T-helper 9 cell (primary cell): Measurements from ENCODE around the gene MARS1.

Source experiments
- DNase-seq: peaks from one replicate; pipeline ENCODE4 v3.0.0-alpha.2; 2020

The MARS1 gene

DNA sequence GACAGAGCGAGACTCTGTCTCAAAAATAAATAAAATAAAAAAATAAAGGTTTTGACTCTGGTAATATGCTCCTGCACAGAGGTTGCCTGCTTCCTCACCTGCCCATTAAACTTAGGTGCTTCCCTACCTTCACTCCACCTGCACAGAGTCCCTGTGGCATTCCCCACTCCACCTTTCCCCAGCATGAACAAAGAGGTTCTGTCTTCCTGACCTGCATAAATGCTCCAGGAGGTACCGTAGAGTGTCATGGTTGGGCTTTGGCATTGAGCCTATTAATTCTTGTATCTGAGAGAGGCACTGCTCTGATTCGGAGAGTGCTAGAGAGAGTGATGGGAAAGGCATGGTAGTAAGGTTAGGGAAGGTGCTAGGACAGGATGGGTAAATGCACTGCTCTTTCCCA, 14.5 kb upstream of the MARS1 start:
- DNase-seq, result no peak

DNA sequence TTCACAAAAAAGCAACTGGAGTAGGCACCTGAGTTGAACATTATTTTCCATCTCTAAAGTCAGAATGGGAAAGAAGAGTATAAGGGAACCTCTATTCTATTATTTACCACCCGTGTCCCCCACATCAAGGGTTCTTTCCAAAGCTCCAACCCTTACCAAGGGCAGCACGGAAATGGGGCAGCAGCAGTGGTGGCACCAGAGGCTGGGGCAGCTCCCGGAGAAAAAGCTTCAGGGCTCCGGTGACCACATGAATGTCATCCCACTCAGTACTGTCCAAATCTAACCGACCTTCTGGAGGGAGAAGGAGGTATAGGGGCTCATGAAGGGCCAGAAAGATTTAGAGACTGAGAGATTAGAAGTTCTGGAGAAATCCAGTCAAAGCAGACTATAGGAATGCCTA, 14.0 kb upstream of the MARS1 start:
- no peak for DNase-seq

DNA sequence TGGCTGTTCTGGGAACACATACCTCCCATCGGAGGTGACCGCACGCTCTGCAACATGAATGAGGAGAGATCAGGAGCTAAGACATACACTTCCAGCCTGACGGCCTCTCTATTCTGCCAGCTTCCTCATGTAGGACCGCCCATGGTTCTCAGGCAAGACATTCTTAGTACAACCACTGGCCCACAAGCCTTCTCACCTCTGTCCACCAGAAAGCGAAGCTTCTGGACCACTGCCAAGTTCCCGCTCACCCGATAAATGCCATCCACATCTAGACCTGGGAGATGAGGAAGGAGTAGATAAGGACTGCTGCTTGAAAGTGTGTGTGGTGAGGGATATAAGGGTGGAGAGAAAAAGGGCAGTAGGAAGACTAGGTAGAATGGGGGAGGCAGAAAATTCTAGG, 13.4 kb upstream of the MARS1 start:
- no peak for DNase-seq

DNA sequence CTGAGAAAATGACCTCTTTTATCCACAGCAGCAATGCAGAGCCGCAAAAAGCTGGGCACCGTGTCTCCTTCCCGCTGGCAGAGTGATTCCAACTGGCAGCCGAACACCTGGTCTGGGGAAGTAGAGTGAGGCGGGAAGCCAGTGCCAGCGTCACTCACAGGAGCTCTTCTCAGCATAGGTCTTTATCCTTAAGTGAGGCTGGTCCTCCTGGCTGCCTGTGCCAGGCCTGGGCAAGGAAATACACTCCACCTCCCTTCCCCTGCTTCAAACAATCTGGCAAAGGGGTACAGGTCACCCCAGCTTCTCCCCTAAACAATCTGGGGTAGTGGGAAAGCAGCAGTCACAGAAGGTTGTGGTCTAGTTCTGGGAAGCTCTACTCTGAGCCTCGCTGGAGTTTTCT, 13.0 kb upstream of the MARS1 start:
- no peak for DNase-seq

DNA sequence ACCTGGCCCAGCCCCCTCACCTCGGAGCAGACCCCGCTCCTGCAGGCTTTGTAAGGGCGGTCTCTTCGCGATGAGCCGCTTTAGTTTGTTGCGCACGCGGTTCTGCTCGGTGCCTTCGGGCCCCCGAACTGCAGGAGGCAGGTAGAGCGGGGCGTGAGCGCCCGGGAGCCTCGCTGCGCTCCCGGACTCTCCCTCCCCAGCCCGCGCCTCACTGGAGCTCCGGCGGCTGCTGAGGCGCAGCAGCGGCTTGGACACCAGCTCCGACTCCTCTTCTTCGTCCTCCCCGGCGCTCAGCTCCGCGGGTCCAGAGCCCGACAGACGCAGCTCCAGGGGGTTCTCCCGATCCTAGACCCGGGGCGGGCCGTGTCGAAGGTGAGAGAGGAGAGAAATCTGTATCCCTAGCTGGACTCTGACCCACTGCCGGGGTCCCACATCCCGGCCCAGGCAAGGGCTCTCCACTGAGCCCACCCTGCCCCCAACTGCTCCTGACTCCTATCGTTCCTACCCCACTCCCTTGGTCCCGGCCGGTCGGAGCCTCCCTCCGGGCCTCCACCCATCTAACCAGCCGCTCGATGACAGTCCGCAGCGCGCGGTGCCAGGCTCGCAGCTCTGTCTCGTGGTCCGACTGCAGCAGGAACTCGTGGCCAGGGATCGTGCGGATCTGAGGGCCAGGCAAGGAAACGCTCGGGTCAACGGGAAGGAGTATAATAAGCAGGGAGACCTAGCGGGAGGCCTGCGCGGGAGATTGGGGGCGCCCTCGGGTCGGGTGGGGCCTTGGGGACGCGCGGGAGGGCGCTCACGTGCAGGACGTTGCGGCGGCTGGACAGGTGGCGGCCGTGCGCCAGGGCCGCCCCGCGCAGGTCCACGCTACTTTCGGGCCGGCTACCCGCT, 12.4 kb upstream of the MARS1 start:
- DNase-seq, result no peak

DNA sequence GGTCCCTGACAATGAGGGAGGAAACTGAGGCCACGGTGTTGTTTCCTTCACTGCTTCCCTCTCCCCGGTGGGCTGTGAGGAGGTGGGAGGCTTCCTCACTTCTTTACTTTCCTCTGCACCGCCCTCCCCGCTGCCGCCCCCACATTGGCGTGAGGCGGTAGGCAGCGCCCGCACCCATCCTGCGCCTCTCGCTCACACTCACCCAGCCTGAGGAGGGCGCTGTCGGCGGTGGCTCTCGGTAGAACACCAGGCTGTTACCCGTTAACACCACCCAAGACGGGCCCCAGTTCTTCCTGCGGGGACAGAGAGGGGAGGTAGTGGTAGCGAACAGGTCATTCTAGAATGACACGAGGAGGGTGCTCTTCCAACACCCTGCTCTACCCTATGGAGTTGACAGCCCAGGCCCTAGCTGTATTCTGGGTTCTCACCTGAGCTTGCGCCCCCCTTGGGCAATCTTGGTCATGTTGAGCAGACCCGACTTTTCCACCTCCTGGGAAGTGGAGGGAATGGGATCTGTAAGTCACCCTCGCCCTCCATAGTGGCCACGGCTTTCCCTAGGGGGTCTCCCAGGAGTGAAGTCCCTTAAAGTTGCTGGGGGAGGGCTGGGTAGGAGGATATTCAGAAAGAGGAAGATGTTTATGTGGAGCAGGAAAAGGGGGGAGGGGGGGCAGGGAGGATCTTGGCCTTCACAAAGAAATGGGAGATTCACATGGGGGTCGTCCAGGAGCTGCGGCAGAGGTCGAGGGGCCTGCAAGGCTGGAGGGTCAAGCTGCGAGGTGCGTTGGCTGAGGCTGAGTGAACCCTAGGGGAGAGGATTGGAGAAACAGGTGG, 11.5 kb upstream of the MARS1 start:
- peak; percentile 44 for DNase-seq

DNA sequence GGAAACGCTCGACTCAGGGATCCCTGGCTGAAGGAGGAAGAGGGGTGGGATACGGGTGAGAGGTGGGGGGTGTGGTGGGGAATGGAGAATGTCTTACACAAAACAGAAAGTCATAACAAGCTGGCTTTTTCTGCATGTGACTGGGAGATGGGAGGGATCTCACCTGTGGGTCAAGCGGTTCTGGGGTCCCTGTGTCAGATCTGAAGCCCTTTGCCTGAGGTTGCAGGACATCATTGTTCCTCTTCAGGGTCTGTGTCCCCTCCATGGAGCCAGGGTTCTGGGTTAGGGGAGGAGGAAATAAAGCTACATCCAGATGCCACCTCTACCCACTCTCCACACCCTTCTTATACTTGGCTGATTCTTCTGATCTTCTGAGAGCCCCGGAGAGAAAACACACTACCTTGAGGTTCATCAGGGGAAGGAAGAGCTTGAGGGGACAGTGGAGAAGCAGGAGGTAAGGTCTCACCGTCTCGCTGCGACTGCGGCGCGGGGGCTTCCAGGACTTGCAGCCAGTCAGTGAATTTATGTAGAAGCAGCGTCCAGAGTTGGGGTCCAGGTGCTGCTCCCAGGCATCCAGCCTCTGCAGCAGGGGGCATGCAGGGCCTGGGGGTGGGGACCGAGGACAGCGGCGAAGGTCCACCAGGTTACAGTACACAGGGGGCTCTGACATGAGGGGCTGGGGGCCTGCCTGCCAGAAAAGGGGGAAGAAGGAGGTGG, 10.7 kb upstream of the MARS1 start:
- DNase-seq, result no peak

- DNase-seq, result peak; percentile 50
These were observed 9.9 kb upstream of the MARS1 start for GRCh38 chr12:57477710-57478681.

DNA sequence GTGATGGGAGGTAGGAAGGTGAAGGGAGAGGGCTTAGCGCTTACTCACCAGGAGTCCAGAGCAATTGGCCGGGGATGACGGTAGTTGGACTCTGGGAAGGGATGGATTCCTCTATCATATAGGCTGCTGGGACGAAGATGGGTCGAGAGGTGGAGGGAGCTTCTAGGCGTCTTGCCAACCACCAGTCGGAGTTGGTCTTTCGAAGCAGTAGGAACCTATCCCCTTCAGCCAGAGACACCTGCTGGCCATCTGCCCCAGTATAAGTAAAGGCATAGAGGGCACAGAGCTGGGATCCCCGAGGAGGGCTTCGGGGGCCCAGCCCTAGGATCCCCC, 8.9 kb upstream of the MARS1 start:
- DNase-seq, result no peak

DNA sequence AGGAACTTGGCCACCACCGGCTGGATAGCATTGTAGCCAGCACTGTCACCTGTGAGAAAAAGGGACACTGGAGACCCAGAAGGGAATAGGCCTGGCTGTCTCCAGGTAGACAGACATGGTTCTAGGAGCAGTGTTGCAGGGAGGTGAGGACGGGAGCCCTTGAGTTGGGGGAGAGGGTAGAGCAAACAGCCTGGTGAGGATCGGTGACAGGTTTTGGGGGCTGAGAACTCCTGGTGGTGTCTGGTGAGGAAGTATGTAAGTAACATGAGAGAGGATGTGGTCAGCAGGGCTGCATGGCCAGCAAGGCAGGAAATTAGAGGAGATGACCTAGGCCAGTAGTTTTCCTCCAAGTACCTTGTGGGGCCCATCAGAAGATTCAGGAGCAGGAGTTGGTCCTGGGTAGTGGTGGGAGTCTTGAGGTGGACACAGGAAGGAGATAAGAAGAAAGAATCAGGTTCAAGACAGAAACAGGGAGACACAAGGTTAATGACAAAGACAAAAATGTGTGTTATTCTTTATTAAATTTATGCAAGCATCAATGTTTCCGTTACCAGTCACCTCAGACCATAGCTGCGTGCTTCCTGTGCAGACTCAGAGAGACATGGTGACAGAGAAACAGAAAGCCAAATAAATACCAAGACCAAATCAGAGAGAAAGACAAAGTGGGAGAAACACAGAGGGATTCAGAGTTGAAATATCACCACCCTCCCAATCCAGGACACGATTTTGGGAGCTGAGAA, 8.3 kb upstream of the MARS1 start, which contains the start of gene ARHGAP9:
ARHGAP9 (minus strand) TSS at position 491 of the 740 bp plus-strand sequence; CDS start at position 31, 460 bp downstream.
- DNase-seq, result peak; percentile 43

- DNase-seq, result no peak
These were observed 6.2 kb upstream of the MARS1 start for GRCh38 chr12:57481671-57482070.

DNA sequence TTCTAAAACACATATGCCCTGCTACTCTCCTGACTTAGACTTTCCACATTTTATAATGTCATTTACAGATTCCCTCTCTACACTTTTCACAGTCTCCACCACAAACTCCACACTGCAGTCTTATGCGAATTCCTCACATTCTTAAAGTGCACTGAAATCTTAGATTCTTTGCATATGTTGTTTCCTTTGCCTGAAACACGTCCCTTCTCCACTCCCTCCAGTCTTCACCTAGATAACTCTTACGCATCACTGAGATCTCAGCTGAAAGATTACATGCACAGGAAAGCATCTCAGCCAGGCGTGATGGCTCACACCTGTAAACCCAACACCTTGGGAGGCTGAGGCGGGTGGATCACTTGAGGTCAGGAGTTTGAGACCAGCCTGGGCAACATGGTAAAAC, 4.4 kb upstream of the MARS1 start:
- no peak for DNase-seq

DNA sequence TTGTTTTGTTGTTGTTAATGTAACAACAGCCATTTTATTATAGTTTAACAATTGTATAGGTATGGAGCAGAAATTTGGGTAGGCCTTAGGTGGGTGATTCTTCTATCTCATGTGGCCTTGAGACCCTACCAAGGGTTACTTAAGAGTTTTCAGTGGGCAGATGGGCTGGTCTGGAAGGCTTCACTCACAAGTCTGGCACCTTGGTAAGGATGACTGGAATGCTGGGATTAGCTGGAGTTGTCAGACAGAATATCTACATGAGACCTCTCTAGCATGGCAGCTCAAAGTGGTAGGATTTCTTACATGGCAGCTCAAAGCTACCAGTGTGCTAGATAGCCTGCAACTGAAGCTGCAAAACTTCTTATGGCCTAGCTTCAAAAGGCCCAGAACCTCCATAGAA, 2.2 kb upstream of the MARS1 start:
- no peak for DNase-seq

GRCh38 chr12:57487055-57487596, 742 bp upstream of the MARS1 start:
- DNase-seq, result no peak

DNA sequence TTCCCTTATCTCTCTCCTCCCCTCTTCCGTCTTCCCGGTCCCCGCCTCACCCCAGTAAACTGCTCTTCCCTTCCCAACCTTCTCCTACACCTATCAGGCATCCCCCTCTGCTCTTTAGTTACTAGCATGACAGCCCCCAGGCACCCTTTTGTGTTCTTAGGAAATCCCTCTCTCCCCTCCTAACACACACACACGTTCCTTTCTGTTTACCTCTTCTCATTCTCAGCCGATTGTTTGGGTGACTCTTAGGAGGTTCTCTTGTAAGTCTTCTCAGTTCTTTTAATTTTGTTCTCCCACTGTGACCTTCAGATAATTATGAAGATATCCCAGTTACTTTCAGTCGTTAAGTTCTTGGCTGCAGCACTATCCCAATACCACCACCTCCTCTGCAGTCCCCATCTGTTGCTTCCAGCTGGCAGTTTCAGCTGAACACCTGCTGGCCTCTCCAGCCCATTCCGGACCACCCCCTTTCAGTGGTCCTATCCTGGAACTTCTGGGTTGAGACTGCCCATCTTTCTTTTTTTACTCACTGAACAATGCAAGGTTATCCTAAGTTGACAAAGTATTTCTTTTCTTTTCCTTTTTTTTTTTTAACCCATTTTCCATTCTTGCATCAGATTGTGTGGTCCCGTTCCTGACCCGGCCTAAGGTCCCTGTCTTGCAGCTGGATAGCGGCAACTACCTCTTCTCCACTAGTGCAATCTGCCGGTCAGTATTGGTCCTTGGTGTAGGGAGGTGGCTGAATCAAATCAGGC, 711 bp downstream of the MARS1 start:
- no peak for DNase-seq

DNA sequence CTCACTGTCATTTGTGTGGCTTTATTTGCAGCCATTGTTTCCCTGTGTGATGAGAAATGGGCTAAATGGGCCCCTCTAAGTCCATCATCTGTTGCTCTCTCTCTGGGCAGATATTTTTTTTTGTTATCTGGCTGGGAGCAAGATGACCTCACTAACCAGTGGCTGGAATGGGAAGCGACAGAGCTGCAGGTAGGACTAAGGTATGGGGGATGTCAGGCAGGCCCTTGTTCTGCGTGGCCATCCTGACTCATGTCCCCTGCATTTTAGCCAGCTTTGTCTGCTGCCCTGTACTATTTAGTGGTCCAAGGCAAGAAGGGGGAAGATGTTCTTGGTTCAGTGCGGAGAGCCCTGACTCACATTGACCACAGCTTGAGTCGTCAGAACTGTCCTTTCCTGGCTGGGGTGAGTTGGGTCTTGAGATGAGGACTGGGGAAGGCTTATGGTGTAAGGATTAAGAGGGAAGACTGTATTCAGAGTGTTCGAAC, 1.3 kb downstream of the MARS1 start:
- no peak for DNase-seq

- DNase-seq, result no peak
These were observed 2.3 kb downstream of the MARS1 start for GRCh38 chr12:57490126-57490525.

DNA sequence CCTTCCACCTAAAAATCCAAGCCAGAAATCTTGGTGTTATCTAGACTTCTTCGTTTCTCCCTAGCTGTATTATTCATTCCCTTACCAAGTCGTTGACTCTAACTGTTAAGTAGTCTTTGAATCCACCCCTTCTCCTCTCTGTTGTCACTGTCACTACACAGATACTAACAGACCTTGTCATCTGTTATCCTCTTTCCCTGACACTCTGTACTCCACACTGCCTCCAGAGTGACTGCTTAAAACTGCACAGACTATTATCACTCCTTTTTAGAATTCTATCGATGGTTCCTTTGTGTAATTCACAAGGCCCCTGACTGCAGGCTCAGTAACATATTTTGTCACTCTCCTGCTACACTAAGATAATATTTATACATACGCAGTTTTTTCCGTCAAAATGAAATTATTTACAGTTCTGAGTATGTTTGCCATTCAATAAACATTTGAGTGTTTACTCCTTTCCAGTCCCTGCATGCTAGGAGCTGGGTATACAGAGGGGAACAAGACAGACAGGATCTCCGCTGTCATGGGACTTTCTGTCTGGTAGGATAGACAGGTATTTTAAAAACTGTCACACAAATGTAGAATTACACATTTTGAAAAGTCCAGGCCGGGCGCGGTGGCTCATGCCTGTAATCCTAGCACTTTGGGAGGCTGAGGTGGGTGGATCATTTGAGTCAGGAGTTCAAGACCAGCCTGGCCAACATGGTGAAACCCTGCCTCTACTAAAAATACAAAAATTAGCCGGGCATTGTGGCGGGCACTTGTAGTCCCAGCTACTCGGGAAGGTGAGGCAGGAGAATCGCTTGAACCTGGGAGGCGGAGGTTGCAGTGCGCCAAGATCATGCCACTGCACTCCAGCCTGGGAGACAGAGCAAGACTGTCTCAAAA, 3.8 kb downstream of the MARS1 start:
- DNase-seq, result no peak
